ENCODE measurements around the gene CNST.
"Not testable (repeated sequence)": the region's sequence is repeated elsewhere in the genome, so short reads cannot be mapped to it uniquely, and the experiment has no call there.

CNST gene

GRCh38 chr1:246560833-246561232, 5.4 kb upstream of the CNST start:
- not testable (repeated sequence) for DNase-seq

GRCh38 chr1:246564839-246565750, 1.2 kb upstream of the CNST start:
- DNase-seq = no peak

GRCh38 chr1:246565751-246566127, 517 bp upstream of the CNST start:
- no peak for DNase-seq

- peak; percentile 18 to 31 for DNase-seq
Measured at GRCh38 chr1:246566813-246567645, 773 bp downstream of the CNST start.

GRCh38 chr1:246567646-246568235, 1.5 kb downstream of the CNST start:
- DNase-seq = no peak

- peak in 1 of 2 donors; percentile 31 for DNase-seq
Measured at GRCh38 chr1:246569248-246570238, 3.3 kb downstream of the CNST start.

- DNase-seq = peak; percentile 45 to 60
Measured at GRCh38 chr1:246571309-246571708, 5.1 kb downstream of the CNST start.

GRCh38 chr1:246571953-246572352, 5.7 kb downstream of the CNST start:
- DNase-seq = no peak

- no peak for DNase-seq
Measured at GRCh38 chr1:246572785-246573184, 6.5 kb downstream of the CNST start.

- peak; percentile 55 to 69 for DNase-seq
Measured at GRCh38 chr1:246573491-246573890, 7.2 kb downstream of the CNST start.

GRCh38 chr1:246576709-246577032, 10.4 kb downstream of the CNST start:
- no peak for DNase-seq

GRCh38 chr1:246577082-246577719, 10.9 kb downstream of the CNST start:
- DNase-seq = no peak

GRCh38 chr1:246577720-246578106, 11.5 kb downstream of the CNST start:
- DNase-seq = no peak

GRCh38 chr1:246579818-246580217, 13.6 kb downstream of the CNST start:
- DNase-seq = peak in 1 of 2 donors; percentile 35

- DNase-seq = no peak
Measured at GRCh38 chr1:246580497-246581370, 14.5 kb downstream of the CNST start.

GRCh38 chr1:246582301-246583055, 16.2 kb downstream of the CNST start:
- DNase-seq = peak in 1 of 2 donors; percentile 25

GRCh38 chr1:246583056-246583440, 16.8 kb downstream of the CNST start:
- no peak for DNase-seq

GRCh38 chr1:246583448-246584185, 17.4 kb downstream of the CNST start:
- DNase-seq = no peak

GRCh38 chr1:246587032-246587431, 20.8 kb downstream of the CNST start:
- no peak for DNase-seq
